T-helper 2 cell (primary cell): ENCODE results near the gene LNX1.

Experiments used
- DNase-seq, 5 experiments: peaks; one replicate each; pipeline versions ENCODE4 v3.0.0 to v3.0.0-alpha.2; 2012 to 2022

LNX1 gene

GRCh38 chr4:53598901-53599300, 7.6 kb upstream of the LNX1 start:
- no peak for DNase-seq

GRCh38 chr4:53598483-53598882, 7.2 kb upstream of the LNX1 start:
- DNase-seq: no peak

- no peak for DNase-seq
These were observed 5.6 kb upstream of the LNX1 start for GRCh38 chr4:53596901-53597300.

GRCh38 chr4:53595834-53596233, 4.5 kb upstream of the LNX1 start:
- no peak for DNase-seq

GRCh38 chr4:53595204-53595603, 3.9 kb upstream of the LNX1 start:
- DNase-seq: no peak

- no peak for DNase-seq
These were observed 2.5 kb upstream of the LNX1 start for GRCh38 chr4:53593765-53594164.

GRCh38 chr4:53592686-53593501, 1.6 kb upstream of the LNX1 start:
- no peak for DNase-seq

GRCh38 chr4:53592122-53592521, 836 bp upstream of the LNX1 start:
- DNase-seq: no peak

GRCh38 chr4:53590187-53590586, 1.1 kb downstream of the LNX1 start:
- no peak for DNase-seq

GRCh38 chr4:53589511-53589910, 1.8 kb downstream of the LNX1 start:
- DNase-seq: no peak

GRCh38 chr4:53587135-53587534, 4.2 kb downstream of the LNX1 start:
- no peak for DNase-seq

GRCh38 chr4:53586121-53586816, 5.0 kb downstream of the LNX1 start:
- DNase-seq: no peak

GRCh38 chr4:53584658-53585057, 6.6 kb downstream of the LNX1 start:
- no peak for DNase-seq

- no peak for DNase-seq
These were observed 7.8 kb downstream of the LNX1 start for GRCh38 chr4:53583513-53583912.

GRCh38 chr4:53582194-53582593, 9.1 kb downstream of the LNX1 start:
- no peak for DNase-seq

GRCh38 chr4:53580274-53580673, 11.0 kb downstream of the LNX1 start:
- no peak for DNase-seq

- DNase-seq: no peak
These were observed 11.5 kb downstream of the LNX1 start for GRCh38 chr4:53579826-53580225.

- no peak for DNase-seq
These were observed 14.5 kb downstream of the LNX1 start for GRCh38 chr4:53576676-53577372.

GRCh38 chr4:53576071-53576617, 15.1 kb downstream of the LNX1 start:
- no peak for DNase-seq

- DNase-seq: no peak
These were observed 15.7 kb downstream of the LNX1 start for GRCh38 chr4:53575552-53575951.

GRCh38 chr4:53574528-53574927, 16.8 kb downstream of the LNX1 start:
- DNase-seq: no peak

GRCh38 chr4:53573696-53574095, 17.6 kb downstream of the LNX1 start:
- DNase-seq: no peak

GRCh38 chr4:53572600-53572994, 18.7 kb downstream of the LNX1 start:
- DNase-seq: no peak
